Midbrain (tissue), 1 donor: ENCODE measurements around the gene APLP2.

ENCODE experiments used
- DNase-seq: peaks from one replicate; lab custom pipeline; 2025; lab: John Stamatoyannopoulos, UW

Gene APLP2

DNA sequence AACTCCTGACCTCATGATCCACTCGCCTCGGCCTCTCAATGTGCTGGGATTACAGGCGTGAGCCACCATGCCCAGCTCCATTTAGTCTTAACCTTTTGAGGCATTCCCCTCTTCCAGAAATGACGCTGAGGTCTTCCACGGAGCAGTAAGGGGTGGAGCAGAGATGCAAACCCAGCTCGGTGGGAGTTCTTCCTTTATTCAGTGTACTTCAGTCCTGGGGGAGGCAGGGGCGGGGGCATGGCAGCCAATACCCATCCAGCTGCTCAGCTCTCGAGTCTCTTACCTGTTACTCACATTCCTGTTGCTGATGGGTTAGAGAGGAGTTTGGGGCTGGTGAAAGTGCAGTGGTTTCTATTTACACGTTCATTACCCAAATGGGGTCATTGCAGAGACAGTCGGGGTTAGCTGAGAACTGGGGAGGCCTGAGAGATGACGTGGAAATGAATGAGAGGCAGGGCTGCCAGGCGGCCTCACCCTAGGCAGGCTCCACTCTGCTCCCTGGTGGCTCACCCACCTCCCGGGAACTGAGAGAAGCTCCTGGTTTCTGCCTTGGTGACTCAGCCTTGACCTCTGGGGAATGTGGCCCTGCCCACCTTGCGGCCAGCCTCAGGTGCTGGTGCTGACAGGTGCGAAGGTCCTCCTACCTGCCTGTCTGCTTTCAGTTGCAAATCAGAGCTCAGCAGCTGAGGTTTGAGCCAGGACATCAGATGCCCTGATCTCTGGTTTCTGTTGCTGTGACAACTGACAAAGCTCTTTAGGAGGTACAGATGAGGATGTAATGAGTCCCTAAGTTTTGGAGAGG is 76.5 kb downstream of the APLP2 start:
- DNase-seq = no peak

DNA sequence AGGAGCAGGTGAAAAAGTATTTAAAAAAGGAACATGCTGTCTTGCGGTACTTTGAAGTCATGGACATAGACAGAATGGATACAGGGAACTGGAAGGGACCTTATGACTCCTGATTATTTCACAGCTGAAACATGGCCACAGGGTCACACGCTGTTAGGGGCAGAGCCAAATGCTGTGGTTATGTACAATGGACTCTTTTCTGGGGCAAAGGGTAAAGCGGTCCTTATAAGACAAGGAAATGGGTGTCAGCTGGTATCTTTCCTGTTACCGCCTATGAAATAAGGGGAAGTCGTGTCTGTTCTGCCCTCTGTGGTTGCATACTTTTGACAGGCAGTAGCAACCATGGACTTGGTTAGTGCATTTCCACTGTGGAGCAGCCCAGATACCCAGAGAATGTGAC is 77.1 kb downstream of the APLP2 start:
- peak; percentile 60 for DNase-seq

DNA sequence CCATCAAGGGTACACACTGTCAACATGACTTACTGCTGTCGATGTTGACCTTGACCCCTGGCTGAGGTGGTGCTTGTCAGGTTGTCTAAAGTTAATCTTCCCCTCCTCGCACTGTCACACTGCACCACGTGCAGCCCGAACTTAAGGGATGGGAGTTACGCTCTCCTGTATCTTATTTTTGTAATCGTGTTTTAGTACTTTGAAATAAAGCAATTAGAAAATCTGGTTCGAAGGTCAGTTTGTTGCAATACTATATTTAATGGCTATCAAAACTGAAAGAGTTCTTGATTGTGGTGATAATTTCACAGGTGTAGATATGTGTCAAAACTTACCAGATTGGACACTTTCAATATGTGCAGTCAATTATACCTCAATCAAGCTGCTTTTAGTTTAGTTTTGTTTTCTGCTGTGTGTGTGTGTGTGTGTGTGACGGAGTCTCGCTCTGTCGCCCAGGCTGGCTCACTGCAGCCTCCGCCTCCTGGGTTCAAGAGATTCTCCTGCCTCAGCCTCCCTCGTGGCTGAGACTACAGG is 79.2 kb downstream of the APLP2 start:
- DNase-seq = no peak

DNA sequence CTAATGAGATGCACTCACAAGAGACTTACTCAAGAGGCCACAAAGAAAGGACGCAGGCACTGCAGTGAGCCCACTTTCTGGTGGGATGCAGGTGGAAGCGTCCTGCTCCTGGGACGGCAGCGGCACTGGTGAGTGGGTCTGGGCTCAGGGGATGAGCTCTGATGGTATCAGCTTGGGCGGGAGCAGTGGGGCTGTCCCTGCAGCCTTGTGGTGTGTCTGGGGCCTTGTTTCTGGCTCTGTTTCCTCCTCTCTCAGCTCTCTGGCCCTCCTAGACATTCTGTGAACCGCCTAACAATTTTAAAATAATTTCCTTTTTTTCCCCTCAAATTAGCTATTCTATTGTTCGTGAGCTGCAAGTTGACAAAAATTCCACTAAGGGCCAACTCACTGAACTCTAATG is 81.1 kb downstream of the APLP2 start:
- no peak for DNase-seq

DNA sequence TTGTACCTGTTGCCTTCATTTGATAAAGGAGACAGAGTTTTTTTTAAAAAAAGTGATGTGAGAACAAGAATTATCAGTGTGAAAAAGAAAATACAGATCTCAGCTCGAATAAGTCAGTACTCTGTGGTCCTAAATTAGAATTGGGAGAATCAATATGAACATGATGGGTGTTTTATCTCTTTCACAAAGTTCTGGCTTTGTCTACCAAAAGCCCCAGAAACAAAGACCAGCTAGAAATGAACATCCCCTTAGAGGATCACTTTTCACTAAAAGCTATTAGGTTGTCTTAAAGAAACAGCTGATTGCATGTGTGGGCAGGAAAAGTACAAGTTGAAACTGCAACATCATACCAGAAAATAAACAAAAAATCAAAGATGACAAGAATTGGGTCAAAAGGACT is 81.5 kb downstream of the APLP2 start:
- no peak for DNase-seq

DNA sequence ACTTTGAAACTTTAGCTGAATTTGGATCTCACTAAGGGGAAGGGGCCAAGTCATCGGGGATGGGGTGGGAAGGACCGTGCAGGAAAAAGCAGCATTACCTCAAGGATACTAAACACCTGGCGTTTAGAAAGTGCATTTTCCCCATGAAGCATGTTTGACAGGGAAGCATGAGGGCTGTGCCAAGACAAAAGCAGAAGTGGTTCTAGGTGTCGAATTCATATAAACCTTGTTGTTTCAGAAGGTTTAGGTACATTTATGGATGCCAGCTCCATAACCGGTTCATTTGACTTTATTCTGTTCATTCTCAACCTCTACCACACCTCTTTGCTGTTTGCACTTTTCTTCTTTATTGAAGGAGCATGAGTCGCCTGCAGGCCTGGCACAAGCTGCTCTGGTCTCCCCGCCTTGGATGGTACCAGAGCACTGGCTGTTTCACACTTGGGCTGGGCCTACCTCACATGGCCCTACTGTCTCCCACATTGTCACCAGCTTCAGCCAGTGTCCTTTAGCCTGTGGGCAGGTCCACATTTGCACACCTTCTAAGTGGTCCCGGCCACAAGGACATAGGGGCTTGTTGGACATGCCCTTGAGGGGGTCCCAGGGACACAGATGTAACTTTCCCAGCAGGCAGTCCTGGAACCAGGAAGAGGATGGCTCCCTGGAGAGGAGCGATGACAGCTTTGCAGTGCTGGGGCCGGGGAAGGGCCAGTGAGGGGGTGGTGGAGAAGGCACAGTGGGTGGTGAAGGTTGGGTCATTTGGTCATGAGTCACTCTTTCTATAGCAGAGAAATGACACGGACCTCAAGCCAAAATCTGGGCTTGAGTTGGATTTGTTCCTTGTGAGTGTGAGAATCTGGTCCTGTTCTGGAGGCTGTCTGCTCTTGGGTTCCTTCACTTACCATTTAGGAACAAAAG is 86.7 kb downstream of the APLP2 start:
- no peak for DNase-seq

DNA sequence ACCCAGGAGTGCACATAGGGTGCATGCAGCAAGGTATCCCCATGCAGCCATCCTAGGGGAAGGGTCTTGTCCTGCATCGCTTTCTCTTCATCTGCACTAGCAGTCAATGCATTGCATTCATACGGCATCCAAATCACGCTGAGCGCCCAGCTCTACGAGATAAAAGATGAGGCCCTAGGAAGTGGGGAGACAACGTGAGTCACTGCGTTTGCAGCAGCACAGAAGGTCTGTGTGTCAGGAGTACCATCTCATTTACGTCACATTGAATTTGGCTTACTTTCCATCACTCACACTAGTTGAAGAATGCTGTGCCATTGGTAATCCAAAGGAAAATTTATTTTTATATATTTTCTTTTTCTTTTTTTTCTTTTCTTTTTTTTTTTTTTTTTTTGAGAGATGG is 87.4 kb downstream of the APLP2 start:
- DNase-seq = no peak

DNA sequence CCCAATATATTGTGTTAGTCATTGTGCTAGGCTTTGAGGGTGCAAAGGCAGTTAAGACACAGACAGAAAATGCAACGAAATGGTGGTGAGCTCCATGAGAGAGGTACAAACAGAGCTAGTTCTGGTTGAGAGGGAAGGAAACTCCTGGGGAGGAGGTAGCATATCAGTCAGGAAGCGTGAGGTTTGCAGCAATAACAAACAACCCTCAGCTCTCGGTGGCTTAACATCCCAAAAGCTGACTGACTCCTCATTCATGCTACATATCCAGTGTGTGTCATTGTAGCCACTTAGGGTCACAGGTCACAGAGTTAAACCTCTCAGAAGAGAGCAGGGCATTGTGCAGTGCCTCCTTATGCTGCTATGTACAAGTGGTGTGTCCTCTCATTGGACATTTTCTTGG is 88.1 kb downstream of the APLP2 start:
- DNase-seq = no peak

DNA sequence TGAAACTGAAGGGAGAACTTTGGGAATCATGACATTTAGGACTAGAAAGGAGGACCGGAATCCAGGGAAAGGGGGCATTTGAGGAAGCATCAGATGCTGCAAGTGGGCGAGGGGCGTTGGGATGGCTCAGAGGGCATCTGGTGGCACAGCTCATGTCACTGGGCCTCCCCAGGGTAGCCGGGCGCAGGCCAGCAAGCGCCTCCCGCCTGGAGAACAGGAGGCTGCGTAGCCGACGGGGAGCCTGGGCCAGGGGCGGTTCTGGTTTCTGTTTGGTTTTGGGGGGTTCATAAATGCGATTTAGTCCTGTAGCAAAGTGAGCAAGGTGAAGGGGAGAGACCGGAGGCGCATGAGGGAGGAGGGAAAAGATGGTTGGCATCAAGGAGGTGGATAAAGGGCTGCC is 89.4 kb downstream of the APLP2 start:
- no peak for DNase-seq

DNA sequence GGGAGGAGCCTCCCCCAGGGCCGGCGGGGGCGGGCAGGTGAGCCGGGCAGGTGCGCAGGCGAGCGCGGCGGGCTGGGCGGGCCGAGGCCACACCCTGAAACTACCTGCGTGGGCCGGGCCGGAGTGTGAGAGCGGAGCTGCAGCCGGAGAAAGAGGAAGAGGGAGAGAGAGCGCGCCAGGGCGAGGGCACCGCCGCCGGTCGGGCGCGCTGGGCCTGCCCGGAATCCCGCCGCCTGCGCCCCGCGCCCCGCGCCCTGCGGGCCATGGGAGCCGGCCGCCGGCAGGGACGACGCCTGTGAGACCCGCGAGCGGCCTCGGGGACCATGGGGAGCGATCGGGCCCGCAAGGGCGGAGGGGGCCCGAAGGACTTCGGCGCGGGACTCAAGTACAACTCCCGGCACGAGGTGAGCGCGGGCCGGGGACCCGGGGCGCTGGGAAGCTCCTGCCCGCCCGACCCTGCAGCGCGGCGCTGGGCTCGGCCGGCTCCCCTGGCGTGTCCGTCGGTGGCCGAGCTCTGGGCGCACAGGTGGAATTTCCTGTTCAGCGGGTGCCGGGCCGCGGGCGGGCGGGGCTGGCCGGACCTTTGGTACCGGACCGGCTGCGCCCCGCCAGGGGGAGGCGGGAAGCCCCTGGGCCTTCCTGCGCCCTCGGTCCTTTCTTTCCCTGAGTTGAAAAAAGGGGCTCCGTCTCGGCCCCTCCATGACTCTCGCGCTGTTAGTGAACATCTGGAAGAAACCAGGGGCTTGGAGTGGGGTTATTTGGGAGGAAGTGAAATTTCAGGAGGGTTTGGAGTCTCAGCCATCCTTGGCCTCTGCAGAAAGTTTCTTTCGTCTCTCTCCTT is 90.2 kb downstream of the APLP2 start, which contains the start of gene ST14:
Gene ST14 (plus strand): TSS at position 126 of the 841 bp plus-strand sequence. CDS start 198 bp downstream, at position 324.
- no peak for DNase-seq

DNA sequence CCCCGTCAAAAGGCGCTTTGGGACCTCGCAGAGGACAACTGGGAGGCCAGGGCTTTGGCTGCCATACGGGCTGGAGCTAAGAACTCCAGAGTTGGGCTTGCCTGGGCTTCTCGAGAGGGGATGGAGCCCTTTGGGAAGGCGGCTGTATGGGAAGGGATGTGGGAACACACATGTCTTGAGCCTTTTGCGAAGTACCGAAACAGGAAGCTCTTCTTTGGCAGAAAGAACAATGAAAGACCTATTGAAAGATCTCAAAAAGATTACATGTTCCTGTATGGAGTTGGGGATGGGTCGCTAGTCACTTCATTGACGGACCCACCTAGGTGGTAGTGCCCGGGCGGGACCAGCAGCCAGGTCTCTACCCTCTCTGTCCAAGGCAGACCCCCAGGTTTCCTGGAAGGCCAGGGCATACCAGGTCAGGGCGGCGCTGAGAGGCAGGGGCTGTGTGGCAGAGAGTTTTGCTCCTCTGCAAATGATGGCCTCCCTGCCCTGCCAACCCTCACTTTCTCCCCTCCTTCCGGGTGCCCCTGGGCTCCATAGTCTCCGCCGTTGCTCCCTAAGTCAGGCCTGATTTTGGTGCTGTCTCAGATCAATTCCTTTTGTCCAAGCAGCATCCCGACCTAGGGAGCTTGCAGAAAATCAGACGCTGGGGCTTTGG is 90.9 kb downstream of the APLP2 start:
- DNase-seq = no peak

DNA sequence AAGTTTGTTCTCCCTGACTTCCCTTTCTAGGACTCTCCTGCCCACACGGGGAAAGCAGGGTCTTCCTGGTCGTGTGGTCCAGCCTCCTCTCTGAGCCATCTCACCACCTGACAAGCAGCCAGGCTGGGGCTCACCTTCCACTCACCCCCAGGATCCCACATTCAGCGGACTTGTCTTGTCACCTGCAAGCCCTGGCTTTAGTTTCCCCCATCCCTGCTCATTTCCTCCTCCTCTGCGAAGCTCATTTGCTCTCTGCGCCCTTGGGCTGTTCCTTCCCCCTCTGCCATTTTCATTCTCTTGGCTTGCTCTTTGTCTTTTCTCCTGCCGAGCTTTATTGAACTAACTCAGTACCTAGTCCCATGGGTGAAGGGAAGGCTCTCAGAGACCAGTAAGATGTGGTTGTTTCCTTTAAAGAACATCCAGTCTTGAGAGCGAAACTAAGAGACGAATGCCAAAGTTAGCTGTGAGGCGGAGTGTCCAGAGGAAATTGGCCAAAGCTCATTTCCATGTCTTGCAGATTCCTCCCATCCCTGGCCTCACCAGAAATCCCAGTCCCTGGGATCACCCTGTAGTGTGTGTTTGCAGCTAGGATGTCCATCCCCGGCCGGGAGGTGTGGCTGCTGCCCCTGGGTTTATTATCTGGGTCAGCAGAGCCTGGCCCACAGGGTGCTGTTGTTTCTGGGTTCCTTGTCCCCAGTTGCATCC is 91.9 kb downstream of the APLP2 start:
- DNase-seq = no peak

DNA sequence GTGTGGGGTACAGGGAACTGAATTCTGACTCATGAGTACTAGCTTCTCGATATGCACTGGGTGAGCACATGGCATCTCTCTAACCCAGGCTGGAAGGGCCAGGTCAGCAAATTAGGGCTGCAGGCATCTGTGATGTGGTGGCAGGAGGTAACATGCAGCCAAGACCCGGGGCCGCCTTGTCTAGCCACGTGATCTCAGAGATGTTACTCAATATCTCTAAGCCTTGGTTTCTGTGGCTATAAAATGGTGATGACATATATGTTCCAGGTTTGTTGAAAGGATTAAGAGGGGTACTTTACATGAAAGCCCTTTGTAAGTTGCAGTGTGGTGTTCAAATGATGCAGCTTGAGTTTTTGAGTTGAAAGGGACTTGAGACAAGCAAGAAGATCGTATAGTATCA is 93.0 kb downstream of the APLP2 start:
- no peak for DNase-seq

DNA sequence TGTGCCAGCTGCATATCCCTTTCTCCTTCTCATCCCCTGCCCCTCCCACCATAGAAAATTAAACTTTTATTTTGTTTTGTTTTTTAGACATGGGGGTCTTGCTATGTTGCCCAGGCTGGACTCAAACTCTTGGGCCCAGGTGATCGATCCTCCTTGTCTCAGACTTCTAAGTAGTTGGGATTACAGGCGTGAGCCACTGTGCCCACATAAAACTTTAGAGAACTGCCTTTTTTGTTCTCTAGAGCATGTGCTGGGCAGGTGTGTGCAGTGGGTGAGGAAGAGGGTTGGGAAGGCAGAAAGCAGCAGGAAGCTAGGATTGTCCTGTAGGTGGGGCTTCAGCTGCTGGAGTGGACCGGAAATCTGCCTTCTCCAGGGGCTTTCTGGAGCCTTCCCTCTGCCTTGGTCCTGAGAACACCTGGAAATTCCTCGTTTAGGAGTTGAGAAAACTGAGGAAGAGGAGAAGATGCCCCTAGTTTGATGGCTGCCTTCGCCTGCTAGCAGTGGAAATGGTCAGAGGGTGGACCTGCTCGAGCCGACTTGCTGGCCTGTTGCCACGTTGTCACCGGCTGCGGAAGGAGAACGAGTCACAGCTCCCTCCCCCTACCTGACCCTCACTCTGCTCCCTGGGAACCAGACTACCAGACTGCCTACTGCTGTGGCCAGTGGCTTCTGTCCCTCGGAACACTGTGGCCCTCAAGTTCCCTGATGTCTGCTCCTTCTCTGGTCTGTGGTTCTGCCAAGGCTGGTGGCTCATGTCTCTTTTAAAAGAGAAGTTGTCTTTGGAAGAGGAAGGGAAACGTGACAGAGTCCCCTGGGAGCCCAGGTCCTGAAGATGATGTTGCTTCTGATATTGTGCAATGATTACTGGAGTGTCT is 93.9 kb downstream of the APLP2 start:
- no peak for DNase-seq

DNA sequence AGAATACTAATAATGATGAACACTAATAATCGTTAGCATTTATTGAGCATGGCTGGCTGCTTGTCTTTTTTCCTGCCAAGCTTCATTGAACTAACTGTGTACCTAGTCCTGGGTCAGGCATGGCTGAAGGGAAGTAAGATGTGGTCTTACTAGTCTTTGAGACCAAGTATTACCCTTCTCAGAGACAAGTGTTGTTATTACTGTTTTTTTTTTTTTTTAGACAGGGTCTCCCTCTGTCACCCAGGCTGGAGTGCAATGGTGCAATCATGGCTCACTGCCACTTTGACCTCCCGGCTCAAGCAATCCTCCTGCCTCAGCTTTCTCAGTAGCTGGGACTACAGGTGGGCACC is 94.5 kb downstream of the APLP2 start:
- no peak for DNase-seq

DNA sequence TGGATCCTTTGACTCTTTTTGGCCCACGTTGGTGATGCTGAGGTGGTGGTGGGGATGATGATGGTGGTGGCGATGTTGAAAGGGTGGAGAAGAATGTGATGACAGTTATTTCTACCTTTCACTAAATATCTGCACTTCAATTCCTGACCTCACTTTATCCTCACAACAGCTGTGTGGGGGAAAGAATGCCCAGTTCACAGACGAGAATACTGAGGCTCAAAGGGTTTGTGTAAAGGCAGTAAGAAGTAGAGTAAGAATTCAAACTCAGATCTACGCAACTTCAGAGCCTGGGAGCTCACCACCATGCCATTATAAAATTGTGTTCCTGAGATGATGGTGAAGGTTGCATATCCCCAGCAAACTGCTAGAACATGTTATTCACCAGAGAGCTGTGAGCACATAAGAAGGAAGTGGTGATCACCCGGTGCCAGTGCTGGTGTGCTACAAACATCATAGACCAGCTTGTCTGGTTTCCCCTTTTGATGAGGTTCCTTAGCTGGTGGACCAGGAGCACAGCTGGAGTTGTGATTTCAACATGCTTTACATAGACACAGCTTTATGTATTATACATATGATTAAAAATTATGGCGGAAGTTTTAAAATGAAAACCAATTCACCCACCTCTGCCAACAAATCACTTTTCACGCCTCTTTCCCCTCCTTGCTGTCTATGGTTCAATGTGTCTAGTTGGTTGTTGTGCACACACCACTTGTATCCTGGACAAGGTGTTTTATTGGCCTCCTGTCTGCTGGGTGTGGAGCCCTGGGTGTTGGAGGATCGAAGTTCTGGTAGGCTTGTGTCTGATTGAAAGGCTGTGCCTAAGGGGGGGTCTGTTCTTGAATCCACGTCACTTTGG is 96.1 kb downstream of the APLP2 start:
- DNase-seq = no peak

DNA sequence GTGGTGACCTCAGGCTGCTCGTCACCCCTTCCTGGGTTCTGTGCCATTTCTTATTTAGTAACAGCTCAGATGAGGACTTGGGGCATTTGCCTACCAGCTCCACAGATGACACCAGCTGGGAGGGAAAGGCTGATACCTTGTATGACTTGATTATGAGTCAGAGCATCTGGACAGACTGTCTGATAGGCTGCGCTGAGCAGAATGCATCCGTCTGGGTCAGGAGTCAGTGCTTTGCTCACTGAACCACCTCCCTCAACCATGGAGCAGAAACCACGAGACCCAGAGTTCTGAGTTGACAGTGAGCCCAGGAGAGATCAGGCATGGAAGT is 96.7 kb downstream of the APLP2 start:
- no peak for DNase-seq

DNA sequence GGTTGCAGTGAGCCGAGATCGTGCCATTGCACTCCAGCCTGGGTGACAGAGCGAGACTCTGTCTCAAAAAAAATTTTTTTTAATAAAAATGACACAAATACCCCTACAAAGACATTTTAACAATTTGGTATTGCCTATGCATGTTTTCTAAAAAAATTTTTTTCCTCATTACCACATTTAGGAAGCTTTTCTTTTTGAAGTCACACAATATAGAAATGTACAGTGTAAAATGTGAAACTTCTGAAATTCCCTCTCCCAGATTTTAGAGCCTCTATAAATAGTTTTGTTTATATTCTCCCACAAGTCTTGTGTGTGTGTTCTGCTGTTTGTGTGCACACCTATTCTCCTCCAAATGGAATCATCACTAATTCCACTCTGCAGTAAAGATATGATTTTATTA is 97.5 kb downstream of the APLP2 start:
- DNase-seq = no peak

DNA sequence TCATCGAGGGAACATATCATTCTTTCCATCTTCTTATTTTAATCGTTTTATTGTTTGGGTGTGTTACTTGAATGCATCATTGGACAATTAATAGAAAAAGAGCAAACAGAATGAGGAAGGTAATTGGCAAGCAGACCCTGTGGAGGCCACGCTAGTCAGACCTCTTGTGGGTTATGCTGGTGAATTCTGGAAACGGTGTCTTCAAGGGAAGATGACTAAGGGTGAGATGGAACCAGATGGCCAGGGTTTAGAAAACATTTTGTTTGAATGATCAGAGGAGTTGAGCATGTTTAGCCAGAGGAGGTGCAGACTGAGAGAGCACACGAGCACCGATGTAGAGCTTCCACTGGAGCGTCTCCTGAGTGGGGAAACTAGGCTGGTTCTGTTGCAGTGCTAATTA is 98.4 kb downstream of the APLP2 start:
- no peak for DNase-seq
